Smooth muscle cell (in vitro differentiated cells): ENCODE results near the gene TRIM65. TPM values are rescaled to one million over a fixed set of nuclear protein-coding genes. Genes with fewer than 3 reads are reported as not detected.

ENCODE experiments used
- DNase-seq: peaks from one replicate; lab custom pipeline; 2025; ENCODE audit not compliant: unreplicated experiment; lab: John Stamatoyannopoulos, UW
- H2AFZ ChIP-seq: fragments of 200-600 bp; sonication (generic); 2 replicates; pipeline ENCODE4 v1.6.0; 2016; ENCODE audit warnings: antibody characterized with exemption, low read depth, mild to moderate bottlenecking
- H3F3A ChIP-seq: fragments of 200-600 bp; sonication (generic); 2 replicates; pipeline ENCODE4 v1.6.0; 2017; ENCODE audit warnings: antibody characterized with exemption, low read depth
- H3K27ac ChIP-seq: fragments of 200-600 bp; sonication (generic); 2 replicates; pipeline ENCODE4 v1.5.1; 2016; ENCODE audit warnings: low read depth, mild to moderate bottlenecking
- H3K27me3 ChIP-seq: fragments of 200-600 bp; sonication (generic); 2 replicates; pipeline ENCODE4 v1.6.1; 2016; ENCODE audit warnings: low read depth, mild to moderate bottlenecking
- H3K36me3 ChIP-seq: fragments of 200-600 bp; sonication (generic); 2 replicates; pipeline ENCODE4 v1.5.1; 2016; ENCODE audit warnings: low read depth
- H3K4me1 ChIP-seq: fragments of 200-600 bp; sonication (generic); 2 replicates; pipeline ENCODE4 v1.5.1; 2016; ENCODE audit warnings: low read depth
- H3K4me2 ChIP-seq: fragments of 200-600 bp; sonication (generic); 2 replicates; pipeline ENCODE4 v1.6.0; 2016; ENCODE audit warnings: mild to moderate bottlenecking
- H3K4me3 ChIP-seq: fragments of 200-600 bp; sonication (generic); 2 replicates; pipeline ENCODE4 v1.5.1; 2016; ENCODE audit warnings: mild to moderate bottlenecking
- H3K79me2 ChIP-seq: fragments of 200-600 bp; sonication (generic); 2 replicates; pipeline ENCODE4 v1.6.0; 2016; ENCODE audit warnings: low read depth, mild to moderate bottlenecking
- H3K9ac ChIP-seq: fragments of 200-600 bp; sonication (generic); 2 replicates; pipeline ENCODE4 v1.6.0; 2016; ENCODE audit warnings: low read depth
- H3K9me3 ChIP-seq: fragments of 200-600 bp; sonication (generic); replicated peaks from 2 replicates; pipeline ENCODE4 v1.5.1; 2016; ENCODE audit warnings: low read depth
- H4K20me1 ChIP-seq: fragments of 200-600 bp; sonication (generic); 2 replicates; pipeline ENCODE4 v1.6.0; 2016; ENCODE audit warnings: low read depth
- WGBS: methylation state at CpG from one replicate; pipeline ENCODE4 v1.1.7; 2016; ENCODE audit warnings: low lambda C conversion rate; 5-methylcytosine and 5-hydroxymethylcytosine counted together
- polyA plus RNA-seq: library from polyadenylated mRNA; unstranded; fragments of >200 nt; fragmentation: Nextera tagmentation; extraction: Ambion mirVana; gene quantifications from 2 replicates; pipeline ENCODE4 v1.2.1, GENCODE V29; 2016
- total RNA-seq: library from RNA; depleted of rRNA; stranded (reverse); fragments of >200 nt; gene quantifications from 2 replicates; pipeline ENCODE4 v1.2.3, GENCODE V29; 2014
- TF ChIP-seq, protein P1 (sequence below): fragments of 200-600 bp; sonication (generic); IDR thresholded peaks from 2 replicates; pipeline ENCODE4 v1.5.1; 2017; ENCODE audit warnings: borderline replicate concordance, mild to moderate bottlenecking, antibody characterized with exemption; ENCODE audit not compliant: insufficient read depth, poor library complexity, severe bottlenecking

The TRIM65 gene
- total and polyA plus RNA-seq, 2 experiments from 2014 or later: 13.3 to 17.4 TPM

GRCh38 chr17:75845933-75846691, 50.6 kb downstream of the TRIM65 start:
- WGBS: 84% methylated on average over 22 of the region's 22 CpGs
- TF ChIP-seq, protein P1, sequence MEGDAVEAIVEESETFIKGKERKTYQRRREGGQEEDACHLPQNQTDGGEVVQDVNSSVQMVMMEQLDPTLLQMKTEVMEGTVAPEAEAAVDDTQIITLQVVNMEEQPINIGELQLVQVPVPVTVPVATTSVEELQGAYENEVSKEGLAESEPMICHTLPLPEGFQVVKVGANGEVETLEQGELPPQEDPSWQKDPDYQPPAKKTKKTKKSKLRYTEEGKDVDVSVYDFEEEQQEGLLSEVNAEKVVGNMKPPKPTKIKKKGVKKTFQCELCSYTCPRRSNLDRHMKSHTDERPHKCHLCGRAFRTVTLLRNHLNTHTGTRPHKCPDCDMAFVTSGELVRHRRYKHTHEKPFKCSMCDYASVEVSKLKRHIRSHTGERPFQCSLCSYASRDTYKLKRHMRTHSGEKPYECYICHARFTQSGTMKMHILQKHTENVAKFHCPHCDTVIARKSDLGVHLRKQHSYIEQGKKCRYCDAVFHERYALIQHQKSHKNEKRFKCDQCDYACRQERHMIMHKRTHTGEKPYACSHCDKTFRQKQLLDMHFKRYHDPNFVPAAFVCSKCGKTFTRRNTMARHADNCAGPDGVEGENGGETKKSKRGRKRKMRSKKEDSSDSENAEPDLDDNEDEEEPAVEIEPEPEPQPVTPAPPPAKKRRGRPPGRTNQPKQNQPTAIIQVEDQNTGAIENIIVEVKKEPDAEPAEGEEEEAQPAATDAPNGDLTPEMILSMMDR: no peak
- H3K27ac ChIP-seq: peak overlapping the region; percentile 88

GRCh38 chr17:75845058-75845711, 51.6 kb downstream of the TRIM65 start:
- 56% methylated on average over 21 of the region's 21 CpGs for WGBS
- DNase-seq: peak; percentile 24
- no peak overlapping the region for H2AFZ ChIP-seq

More at GRCh38 chr17:75845933-75846691, 50.6 kb downstream of the TRIM65 start:
- Histone ChIP-seq H3K36me3 (no peaks in the 10 kb centered on the region), H3K4me3 (no peak overlapping the region), H3F3A (no peaks in the 10 kb centered on the region), H3K79me2 (no peaks in the 10 kb centered on the region), H3K27me3 (no peaks in the 10 kb centered on the region), H3K4me1 (peaks cover 4% of the 10 kb centered on the region), H3K9me3 (no peaks in the 10 kb centered on the region), H3K4me2 (no peak overlapping the region), H3K9ac (no peak overlapping the region), H2AFZ (no peak overlapping the region), H4K20me1 (no peaks in the 10 kb centered on the region)
- no peak for DNase-seq

GRCh38 chr17:75844530-75845057, 52.2 kb downstream of the TRIM65 start:
- peak overlapping the region; percentile 88 for H3K27ac ChIP-seq
- peak overlapping the region; percentile 37 for H3K4me2 ChIP-seq
- no peaks in the 10 kb centered on the region for H3K9me3 ChIP-seq
- peaks cover 4% of the 10 kb centered on the region for H3K4me1 ChIP-seq
- WGBS: 70% methylated on average over 5 of the region's 14 CpGs
- H2AFZ ChIP-seq: no peak overlapping the region
- DNase-seq: no peak
- no peaks in the 10 kb centered on the region for H3K36me3 ChIP-seq
- no peak overlapping the region for H3K4me3 ChIP-seq
- no peaks in the 10 kb centered on the region for H4K20me1 ChIP-seq
- H3K27me3 ChIP-seq: no peaks in the 10 kb centered on the region
- H3K9ac ChIP-seq: peak overlapping the region; percentile 70
- TF ChIP-seq, protein P1: no peak
- H3F3A ChIP-seq: no peaks in the 10 kb centered on the region
- H3K79me2 ChIP-seq: no peaks in the 10 kb centered on the region

More at GRCh38 chr17:75845058-75845711, 51.6 kb downstream of the TRIM65 start:
- Histone ChIP-seq H3K79me2 (no peaks in the 10 kb centered on the region), H3K27ac (peak overlapping the region; percentile 88), H3K9me3 (no peaks in the 10 kb centered on the region), H3K9ac (peak overlapping the region; percentile 70), H3K4me1 (peaks cover 4% of the 10 kb centered on the region), H4K20me1 (no peaks in the 10 kb centered on the region), H3F3A (no peaks in the 10 kb centered on the region), H3K4me2 (peak overlapping the region; percentile 37), H3K4me3 (no peak overlapping the region), H3K36me3 (no peaks in the 10 kb centered on the region), H3K27me3 (no peaks in the 10 kb centered on the region)
- TF ChIP-seq, protein P1: peak; percentile 59
